Measurements from ENCODE around the gene SAAL1.

SAAL1 gene

DNA sequence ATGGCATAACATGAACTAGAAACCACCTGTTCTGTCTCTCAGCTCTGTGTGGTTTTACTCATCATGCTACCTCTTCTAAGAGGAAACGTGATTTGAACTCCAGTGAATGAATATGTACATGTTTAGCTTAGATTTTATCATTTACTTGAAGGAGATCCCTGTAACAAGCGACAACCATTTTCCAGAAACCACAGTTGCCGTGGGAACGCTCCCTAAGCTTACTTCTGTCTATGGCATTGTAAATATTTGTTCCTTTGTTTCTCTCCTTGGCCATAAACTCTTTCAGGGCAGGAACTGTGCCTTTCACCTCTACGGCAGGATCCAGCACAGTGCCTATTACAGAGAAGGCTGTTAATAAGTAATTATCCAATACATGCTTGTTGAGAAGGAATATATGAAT lies 42.8 kb downstream of the SAAL1 start:
- TF ChIP-seq GATA3 (IDR thresholded peaks at IDR 0.05; ENCODE audit: low read depth, low read length) (no peak), GATA2 (IDR thresholded peaks at IDR 0.05; ENCODE audit: low read depth, low read length) (no peak)

DNA sequence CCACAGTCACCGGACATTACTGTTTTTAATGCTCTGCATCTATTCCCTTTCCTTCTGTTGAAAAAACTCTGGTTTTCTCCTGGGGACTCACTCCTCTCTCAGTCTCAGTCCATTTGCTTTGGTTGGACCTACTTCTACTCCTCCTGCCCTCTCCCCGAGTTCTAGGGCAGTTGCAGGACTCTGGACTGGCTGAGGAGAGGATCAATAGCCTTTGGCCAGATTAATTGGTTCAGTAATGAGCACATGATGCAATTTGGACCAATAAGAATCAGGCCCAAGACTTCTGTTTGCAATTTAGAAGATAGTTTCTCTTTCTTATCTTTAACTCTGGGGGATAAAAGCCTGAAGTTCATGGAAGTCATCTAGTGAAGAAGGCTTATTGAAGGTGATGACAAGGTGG lies 44.5 kb downstream of the SAAL1 start:
- no peak for TF ChIP-seq GATA3 (IDR thresholded peaks at IDR 0.05; ENCODE audit: low read depth, low read length)
- TF ChIP-seq GATA2 (IDR thresholded peaks at IDR 0.05; ENCODE audit: low read depth, low read length), result no peak

- TF ChIP-seq GATA2 (IDR thresholded peaks at IDR 0.05; ENCODE audit: low read depth, low read length) (no peak), GATA3 (IDR thresholded peaks at IDR 0.05; ENCODE audit: low read depth, low read length) (no peak)
These were observed 49.2 kb downstream of the SAAL1 start for GRCh38 chr11:18056561-18057181.

DNA sequence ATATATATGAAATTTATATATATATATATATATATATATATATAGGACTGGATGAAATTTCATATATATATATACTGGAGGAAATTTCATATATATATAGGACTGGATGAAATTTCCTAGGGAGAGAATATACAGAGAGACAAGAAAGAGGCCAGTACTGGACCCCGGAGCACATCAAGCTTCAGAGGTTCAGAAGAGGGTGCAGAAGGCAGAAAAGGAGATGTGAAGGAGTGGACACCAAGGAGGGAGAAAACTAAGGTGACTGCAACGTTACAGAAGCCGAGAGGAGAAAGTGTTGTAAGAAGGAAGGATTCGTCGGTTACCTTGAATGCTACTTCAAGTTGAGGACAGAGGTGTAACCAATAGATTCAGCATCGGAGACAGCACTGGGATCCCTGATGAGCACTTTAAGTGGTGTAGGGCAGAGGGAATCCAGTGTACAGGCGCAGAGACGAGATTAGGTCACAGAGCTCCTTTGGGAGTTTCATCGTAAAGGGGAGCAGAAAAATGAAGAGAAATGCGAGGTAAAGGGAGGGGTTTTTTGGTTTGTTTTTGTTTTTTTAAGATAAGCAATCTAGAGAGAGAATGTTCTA lies 51.3 kb downstream of the SAAL1 start:
- TF ChIP-seq GATA3 (IDR thresholded peaks at IDR 0.05; ENCODE audit: low read depth, low read length) (no peak), GATA2 (IDR thresholded peaks at IDR 0.05; ENCODE audit: low read depth, low read length) (no peak)

DNA sequence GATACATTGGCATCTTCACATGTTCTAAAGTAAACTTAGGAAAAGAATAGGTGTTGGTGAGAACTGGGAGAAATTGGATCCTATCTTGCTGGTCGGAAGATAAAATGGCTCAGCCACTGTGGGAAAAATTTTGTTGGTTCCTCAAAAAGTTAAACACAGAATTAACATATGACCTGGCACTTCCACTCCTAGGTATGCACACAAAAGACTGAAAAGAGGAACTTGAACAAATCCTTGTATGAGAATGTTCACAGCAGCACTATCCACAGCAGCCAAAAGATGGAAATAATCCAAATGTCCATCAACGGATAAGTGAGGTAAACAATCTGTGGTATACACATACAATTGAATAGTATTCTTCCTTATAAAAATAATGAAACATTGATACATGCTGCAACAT lies 55.0 kb downstream of the SAAL1 start:
- no peak for TF ChIP-seq GATA3 (IDR thresholded peaks at IDR 0.05; ENCODE audit: low read depth, low read length)
- TF ChIP-seq GATA2 (IDR thresholded peaks at IDR 0.05; ENCODE audit: low read depth, low read length), result no peak

- TF ChIP-seq GATA2 (IDR thresholded peaks at IDR 0.05; ENCODE audit: low read depth, low read length) (no peak), GATA3 (IDR thresholded peaks at IDR 0.05; ENCODE audit: low read depth, low read length) (no peak)
These were observed 59.6 kb downstream of the SAAL1 start, which contains the start of gene TPH1 for GRCh38 chr11:18046116-18046777. Gene TPH1, minus strand, starts transcription at chr11:18046269. Its CDS starts 5,507 bp downstream, at chr11:18040762.

DNA sequence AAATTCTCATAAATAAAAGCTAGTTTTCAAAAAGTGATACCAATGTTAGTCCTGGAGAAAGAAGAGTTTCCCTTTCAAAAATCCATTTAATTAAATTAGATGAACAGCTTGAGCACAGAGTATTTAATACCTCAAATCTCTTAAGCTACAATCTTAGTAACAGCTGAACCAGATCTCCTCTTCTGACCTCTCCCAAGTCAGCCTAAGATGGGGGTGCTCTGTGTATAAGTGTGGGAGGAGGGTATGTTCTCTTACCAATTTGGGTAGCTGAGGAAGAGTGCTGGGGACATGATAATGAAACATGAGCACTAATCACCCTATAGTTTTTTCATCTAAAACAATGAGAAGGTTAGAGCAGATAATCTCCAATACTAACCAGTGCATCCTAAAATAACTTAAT lies 69.4 kb downstream of the SAAL1 start:
- TF ChIP-seq GATA3 (IDR thresholded peaks at IDR 0.05; ENCODE audit: low read depth, low read length) (no peak), GATA2 (IDR thresholded peaks at IDR 0.05; ENCODE audit: low read depth, low read length) (no peak)

Data from SH-SY5Y (cell line).